ENCODE results near the gene B4GALT1.

B4GALT1 gene

DNA sequence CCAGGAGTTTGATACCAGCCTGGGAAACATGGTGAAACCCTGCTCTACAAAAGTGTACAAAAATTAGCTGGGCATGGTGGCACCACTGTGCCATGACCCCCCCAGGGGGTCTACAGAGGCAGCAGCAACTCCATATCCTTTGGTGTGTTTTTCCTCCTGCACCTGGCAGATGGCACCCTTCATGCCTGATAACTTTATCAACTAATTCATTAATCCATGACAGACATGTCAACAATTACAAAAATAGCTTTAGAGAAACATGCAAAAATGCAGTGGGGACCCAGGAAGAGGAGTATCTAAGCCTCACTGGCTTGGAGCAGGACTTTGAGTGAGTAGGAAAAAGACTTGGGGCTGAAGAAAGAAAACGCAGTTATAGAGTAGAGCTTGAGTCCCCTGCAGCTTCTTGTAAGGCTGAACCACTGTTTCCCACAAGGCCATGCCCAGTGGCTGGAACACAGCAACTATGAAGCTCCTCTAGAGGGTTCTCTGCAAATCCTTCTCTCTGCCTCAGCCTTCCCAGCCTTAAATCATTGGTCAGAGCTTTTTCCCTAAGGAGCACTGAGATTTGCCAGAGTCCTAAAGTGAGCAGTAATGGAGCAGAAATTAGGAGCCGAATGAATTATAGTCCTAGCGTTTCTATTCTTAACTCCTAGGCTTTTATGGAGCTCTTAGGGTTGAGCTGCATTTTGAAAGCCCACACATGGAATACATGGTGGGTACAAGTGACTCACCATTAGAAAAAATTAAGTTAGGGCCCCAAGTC lies 25.5 kb upstream of the B4GALT1 start:
- Histone ChIP-seq H3K36me3 (ENCODE audit: control insufficient read depth, insufficient read depth, low read length) (no peaks in the 10 kb centered on the region), H3K9me3 (ENCODE audit: control insufficient read depth, insufficient read depth, low read length) (no peaks in the 10 kb centered on the region), H3K4me1 (ENCODE audit: control insufficient read depth, insufficient read depth, low read length) (no peaks in the 10 kb centered on the region), H3K27me3 (ENCODE audit: control insufficient read depth, insufficient read depth, low read length) (no peaks in the 10 kb centered on the region), H3K4me3 (ENCODE audit: low read depth, low read length) (no peak overlapping the region), H3K9ac (ENCODE audit: low read depth, low read length) (no peak overlapping the region)

DNA sequence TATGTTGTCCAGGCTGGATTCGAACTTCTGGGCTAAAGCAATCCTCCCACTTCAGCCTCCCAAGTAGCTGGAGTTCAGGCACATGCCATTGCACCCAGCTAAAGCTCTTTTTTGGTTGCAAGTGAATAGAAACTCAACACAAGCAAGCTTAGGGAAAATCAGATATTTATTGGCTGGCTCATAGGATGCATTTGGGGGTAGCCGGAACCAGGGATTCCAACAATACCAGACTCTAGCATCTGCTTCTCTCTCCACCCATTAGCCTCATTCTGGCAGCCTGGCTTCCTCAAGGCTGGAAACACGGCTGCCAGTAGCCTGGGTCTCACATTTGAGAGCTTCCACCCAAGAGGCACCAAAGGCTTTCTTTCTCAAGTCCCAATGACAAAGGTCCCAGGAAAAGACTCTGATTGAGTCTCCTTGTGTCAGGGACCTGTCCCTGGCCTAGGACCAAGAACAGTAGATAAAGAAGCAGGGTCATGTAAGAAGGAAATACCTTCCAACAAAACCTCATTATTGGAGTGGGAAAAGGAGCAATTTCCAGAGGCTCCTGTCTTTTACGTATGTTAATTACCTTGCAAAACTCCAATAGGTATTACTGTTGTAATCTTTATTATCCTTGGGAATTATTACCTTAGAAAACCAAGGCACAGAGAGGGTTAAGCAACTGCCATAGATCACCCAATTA lies 23.0 kb upstream of the B4GALT1 start:
- no peak overlapping the region for H3K4me3 ChIP-seq (ENCODE audit: low read depth, low read length)
- H3K36me3 ChIP-seq (ENCODE audit: control insufficient read depth, insufficient read depth, low read length) = no peaks in the 10 kb centered on the region
- H3K27me3 ChIP-seq (ENCODE audit: control insufficient read depth, insufficient read depth, low read length) = no peaks in the 10 kb centered on the region
- no peaks in the 10 kb centered on the region for H3K4me1 ChIP-seq (ENCODE audit: control insufficient read depth, insufficient read depth, low read length)
- no peaks in the 10 kb centered on the region for H3K9me3 ChIP-seq (ENCODE audit: control insufficient read depth, insufficient read depth, low read length)
- H3K9ac ChIP-seq (ENCODE audit: low read depth, low read length) = no peak overlapping the region

DNA sequence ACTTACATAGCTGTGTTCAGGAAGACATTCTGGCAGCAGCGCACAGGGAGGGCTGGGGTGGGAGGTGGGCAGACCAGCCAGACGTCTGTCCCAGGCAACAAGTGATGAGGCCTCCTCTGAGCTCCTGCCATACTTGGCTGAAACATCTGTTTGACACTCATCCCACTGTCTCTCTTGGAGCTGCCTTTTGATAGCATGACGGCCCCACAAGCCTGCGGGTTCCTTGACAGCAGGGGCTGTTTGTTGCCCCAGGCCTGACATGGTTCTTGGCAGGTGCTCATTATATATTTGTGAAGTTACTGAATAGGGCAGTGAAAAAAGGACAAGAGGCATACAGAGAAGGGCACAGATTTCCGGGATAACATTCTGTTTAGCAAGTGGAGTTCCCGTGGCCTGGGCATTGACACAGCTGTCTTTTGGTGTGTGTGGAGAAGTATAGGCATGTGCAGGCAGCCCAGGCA lies 22.2 kb upstream of the B4GALT1 start:
- Histone ChIP-seq H3K4me1 (ENCODE audit: control insufficient read depth, insufficient read depth, low read length) (no peaks in the 10 kb centered on the region), H3K9ac (ENCODE audit: low read depth, low read length) (no peak overlapping the region), H3K4me3 (ENCODE audit: low read depth, low read length) (no peak overlapping the region), H3K36me3 (ENCODE audit: control insufficient read depth, insufficient read depth, low read length) (no peaks in the 10 kb centered on the region), H3K9me3 (ENCODE audit: control insufficient read depth, insufficient read depth, low read length) (no peaks in the 10 kb centered on the region), H3K27me3 (ENCODE audit: control insufficient read depth, insufficient read depth, low read length) (no peaks in the 10 kb centered on the region)

DNA sequence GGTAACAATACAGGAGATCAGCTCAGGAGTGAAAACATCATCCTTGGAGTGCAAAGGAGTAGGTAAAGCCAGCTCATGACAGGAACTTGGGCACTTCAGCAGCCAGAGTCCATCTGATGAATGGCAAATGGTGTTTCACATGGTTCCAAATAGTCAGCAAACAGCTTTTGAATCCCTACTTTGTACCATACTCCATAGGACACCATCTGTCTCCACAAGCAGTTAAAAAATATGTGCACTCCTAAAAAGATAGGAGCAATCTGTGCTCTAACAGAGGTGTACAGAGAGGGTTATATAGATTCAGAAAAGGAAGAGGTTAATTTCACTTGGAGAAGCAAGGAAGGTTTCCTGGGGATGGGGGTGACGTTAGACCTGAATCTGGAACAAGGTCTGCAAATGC lies 21.6 kb upstream of the B4GALT1 start:
- H3K27me3 ChIP-seq (ENCODE audit: control insufficient read depth, insufficient read depth, low read length) = no peaks in the 10 kb centered on the region
- H3K9ac ChIP-seq (ENCODE audit: low read depth, low read length) = no peak overlapping the region
- H3K4me3 ChIP-seq (ENCODE audit: low read depth, low read length) = no peak overlapping the region
- H3K9me3 ChIP-seq (ENCODE audit: control insufficient read depth, insufficient read depth, low read length) = no peaks in the 10 kb centered on the region
- H3K36me3 ChIP-seq (ENCODE audit: control insufficient read depth, insufficient read depth, low read length) = no peaks in the 10 kb centered on the region
- no peaks in the 10 kb centered on the region for H3K4me1 ChIP-seq (ENCODE audit: control insufficient read depth, insufficient read depth, low read length)

DNA sequence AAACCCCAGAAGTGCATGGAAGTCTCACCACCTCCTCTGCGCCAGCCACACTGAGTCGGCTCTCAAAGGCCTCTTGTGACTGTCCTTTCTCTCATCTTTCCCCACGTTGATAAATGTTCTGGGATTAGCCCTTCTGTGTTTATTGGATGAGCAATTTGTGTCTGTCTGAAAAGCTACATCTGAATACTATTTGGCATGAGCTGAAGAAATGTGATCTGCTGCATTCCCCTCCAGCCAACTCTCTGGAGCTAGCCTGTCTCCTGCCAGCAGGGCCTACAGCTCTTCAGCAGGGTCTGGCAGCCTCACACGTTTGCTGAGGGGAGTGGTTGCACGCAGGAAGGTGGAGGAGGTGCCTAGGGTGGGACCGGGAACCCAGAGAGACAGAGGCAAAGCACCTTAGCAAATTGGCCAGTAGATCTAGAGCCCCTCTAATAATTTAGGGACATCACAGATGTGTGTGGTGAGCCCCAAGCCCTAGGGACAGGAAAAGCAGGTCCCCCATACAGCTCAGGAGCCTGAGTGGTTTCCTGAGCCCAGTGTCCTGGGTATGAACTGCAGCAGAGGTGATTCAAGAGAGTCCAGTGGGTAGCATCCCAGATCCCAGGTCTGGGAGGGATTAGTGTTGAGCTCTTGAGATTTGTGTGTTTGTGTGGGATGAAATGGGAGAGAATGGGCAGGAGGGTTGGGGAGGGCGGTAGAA lies 20.5 kb upstream of the B4GALT1 start:
- Histone ChIP-seq H3K4me3 (ENCODE audit: low read depth, low read length) (no peak overlapping the region), H3K9ac (ENCODE audit: low read depth, low read length) (no peak overlapping the region)

DNA sequence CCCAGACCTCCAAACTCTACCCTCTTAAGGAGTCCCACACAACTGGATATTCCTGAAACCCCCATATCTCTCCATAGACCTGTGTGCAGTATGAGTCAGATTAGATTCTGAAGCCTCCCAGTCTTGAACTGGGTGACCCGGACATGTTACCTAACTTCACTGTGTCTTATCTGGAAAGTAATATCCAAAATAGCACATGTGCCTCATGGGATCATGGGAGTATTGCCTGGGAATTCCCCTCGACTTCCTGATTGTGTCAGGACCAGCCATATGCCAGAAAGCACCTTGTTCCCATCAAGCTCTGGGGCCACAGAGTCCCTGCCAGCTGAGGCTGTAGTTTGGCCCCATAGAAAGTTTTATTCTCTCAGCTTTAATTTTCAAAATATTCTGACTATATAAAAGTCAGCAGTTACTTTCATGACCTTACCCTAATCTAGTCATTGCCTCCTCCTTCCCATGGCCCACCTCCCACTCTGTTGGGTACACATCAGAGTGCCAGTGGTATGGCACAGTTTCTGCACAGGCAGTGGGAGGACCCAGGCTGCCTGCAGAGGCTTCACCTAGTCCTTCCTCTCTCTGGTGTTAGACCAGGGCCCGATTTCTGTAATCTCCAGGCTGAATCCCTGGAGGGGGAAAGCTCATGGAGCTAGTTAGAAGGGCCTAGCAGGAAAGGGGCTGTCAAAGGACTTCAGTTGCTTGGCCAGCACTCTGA lies 19.5 kb upstream of the B4GALT1 start:
- H3K4me3 ChIP-seq (ENCODE audit: low read depth, low read length) = no peak overlapping the region
- H3K9me3 ChIP-seq (ENCODE audit: control insufficient read depth, insufficient read depth, low read length) = no peaks in the 10 kb centered on the region
- H3K9ac ChIP-seq (ENCODE audit: low read depth, low read length) = no peak overlapping the region
- H3K27me3 ChIP-seq (ENCODE audit: control insufficient read depth, insufficient read depth, low read length) = no peaks in the 10 kb centered on the region
- H3K4me1 ChIP-seq (ENCODE audit: control insufficient read depth, insufficient read depth, low read length) = no peaks in the 10 kb centered on the region
- H3K36me3 ChIP-seq (ENCODE audit: control insufficient read depth, insufficient read depth, low read length) = no peaks in the 10 kb centered on the region

More for the DNA sequence above, 20.5 kb upstream of the B4GALT1 start:
- Histone ChIP-seq H3K4me1 (ENCODE audit: control insufficient read depth, insufficient read depth, low read length) (no peaks in the 10 kb centered on the region), H3K9me3 (ENCODE audit: control insufficient read depth, insufficient read depth, low read length) (no peaks in the 10 kb centered on the region), H3K27me3 (ENCODE audit: control insufficient read depth, insufficient read depth, low read length) (no peaks in the 10 kb centered on the region), H3K36me3 (ENCODE audit: control insufficient read depth, insufficient read depth, low read length) (no peaks in the 10 kb centered on the region)

DNA sequence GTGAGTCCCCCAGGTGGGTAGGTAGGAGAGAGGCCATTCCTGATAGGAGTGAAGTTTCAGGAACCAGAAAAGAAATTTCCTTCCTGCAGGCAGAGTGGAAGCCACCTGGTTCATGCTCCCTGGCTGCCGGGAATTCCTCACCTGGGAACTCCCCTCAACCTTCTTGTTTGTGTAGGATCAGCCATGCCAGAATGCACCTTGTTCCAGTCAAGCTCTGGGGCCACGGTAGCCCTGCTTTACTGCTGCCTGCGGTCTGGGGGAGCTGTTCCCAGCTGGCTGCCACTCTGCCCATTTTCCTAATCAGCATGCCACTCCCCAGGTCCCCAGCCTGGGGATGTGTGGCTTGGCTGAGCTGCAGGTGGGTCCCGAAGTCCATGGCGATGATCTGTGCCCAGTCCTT lies 18.7 kb upstream of the B4GALT1 start:
- Histone ChIP-seq H3K9me3 (ENCODE audit: control insufficient read depth, insufficient read depth, low read length) (no peaks in the 10 kb centered on the region), H3K4me3 (ENCODE audit: low read depth, low read length) (no peak overlapping the region), H3K4me1 (ENCODE audit: control insufficient read depth, insufficient read depth, low read length) (no peaks in the 10 kb centered on the region), H3K36me3 (ENCODE audit: control insufficient read depth, insufficient read depth, low read length) (no peaks in the 10 kb centered on the region), H3K27me3 (ENCODE audit: control insufficient read depth, insufficient read depth, low read length) (no peaks in the 10 kb centered on the region), H3K9ac (ENCODE audit: low read depth, low read length) (no peak overlapping the region)

DNA sequence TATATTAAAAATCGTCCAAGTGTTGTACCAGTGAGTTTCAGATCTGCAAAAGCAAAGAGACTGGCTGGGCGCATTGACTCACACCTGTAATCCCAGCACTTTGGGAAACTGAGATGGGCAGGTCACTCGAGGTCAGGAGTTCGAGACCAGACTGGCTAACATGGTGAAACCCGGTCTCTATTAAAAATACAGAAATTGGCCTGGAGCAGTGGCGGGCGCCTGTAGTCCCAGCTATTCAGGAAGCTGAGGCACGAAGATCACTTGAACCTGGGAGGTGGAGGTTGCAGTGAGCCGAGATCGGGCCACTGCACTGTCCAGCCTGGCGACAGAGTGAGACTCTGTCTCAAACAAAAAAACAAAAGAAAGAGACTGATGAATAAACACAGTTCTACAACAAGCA lies 18.3 kb upstream of the B4GALT1 start:
- no peak overlapping the region for H3K9ac ChIP-seq (ENCODE audit: low read depth, low read length)
- H3K4me3 ChIP-seq (ENCODE audit: low read depth, low read length) = no peak overlapping the region
- no peaks in the 10 kb centered on the region for H3K36me3 ChIP-seq (ENCODE audit: control insufficient read depth, insufficient read depth, low read length)
- no peaks in the 10 kb centered on the region for H3K27me3 ChIP-seq (ENCODE audit: control insufficient read depth, insufficient read depth, low read length)
- no peaks in the 10 kb centered on the region for H3K9me3 ChIP-seq (ENCODE audit: control insufficient read depth, insufficient read depth, low read length)
- H3K4me1 ChIP-seq (ENCODE audit: control insufficient read depth, insufficient read depth, low read length) = no peaks in the 10 kb centered on the region

DNA sequence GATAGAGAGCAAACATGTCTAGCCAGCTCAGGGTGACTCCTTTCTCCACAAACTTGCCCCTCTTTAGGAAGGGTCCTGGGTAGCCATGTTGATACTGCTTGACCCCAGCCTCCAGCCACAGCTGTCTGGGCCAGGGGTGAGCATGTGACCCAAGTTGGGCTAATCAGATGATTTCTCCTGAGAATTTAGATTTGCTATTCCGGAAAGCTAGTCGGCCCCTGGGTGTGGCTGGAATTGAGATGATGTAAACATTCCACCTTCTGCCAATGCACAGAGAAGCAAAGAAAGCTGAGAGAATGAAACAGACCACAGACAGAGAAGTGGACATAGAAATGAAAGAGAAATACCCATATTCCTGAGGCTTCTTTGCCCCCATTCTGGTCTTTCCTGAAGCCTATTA lies 17.8 kb upstream of the B4GALT1 start:
- H3K4me3 ChIP-seq (ENCODE audit: low read depth, low read length) = no peak overlapping the region
- H3K9ac ChIP-seq (ENCODE audit: low read depth, low read length) = no peak overlapping the region
- no peaks in the 10 kb centered on the region for H3K36me3 ChIP-seq (ENCODE audit: control insufficient read depth, insufficient read depth, low read length)
- H3K9me3 ChIP-seq (ENCODE audit: control insufficient read depth, insufficient read depth, low read length) = no peaks in the 10 kb centered on the region
- no peaks in the 10 kb centered on the region for H3K27me3 ChIP-seq (ENCODE audit: control insufficient read depth, insufficient read depth, low read length)
- no peaks in the 10 kb centered on the region for H3K4me1 ChIP-seq (ENCODE audit: control insufficient read depth, insufficient read depth, low read length)

DNA sequence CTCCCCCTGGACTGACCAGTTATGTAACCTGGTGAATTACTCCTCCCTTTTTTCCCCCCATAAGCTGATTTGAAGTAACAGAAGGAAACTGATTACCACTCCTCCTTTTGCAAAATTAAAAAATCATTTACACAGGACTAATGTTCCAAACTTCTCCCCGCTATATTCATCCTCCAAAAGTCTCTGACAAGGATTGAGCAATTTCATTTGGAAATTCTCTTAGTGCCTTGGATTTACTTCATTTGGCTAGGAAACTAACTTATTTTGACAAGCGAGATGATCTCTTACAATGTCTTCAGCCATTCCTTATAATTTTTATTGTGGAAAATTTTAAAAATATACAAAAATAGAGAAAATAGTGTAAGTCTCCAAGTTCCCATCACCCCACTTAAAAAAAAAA lies 15.4 kb upstream of the B4GALT1 start:
- no peaks in the 10 kb centered on the region for H3K4me1 ChIP-seq (ENCODE audit: control insufficient read depth, insufficient read depth, low read length)
- no peaks in the 10 kb centered on the region for H3K27me3 ChIP-seq (ENCODE audit: control insufficient read depth, insufficient read depth, low read length)
- no peaks in the 10 kb centered on the region for H3K9me3 ChIP-seq (ENCODE audit: control insufficient read depth, insufficient read depth, low read length)
- no peak overlapping the region for H3K4me3 ChIP-seq (ENCODE audit: low read depth, low read length)
- no peaks in the 10 kb centered on the region for H3K36me3 ChIP-seq (ENCODE audit: control insufficient read depth, insufficient read depth, low read length)
- H3K9ac ChIP-seq (ENCODE audit: low read depth, low read length) = no peak overlapping the region

DNA sequence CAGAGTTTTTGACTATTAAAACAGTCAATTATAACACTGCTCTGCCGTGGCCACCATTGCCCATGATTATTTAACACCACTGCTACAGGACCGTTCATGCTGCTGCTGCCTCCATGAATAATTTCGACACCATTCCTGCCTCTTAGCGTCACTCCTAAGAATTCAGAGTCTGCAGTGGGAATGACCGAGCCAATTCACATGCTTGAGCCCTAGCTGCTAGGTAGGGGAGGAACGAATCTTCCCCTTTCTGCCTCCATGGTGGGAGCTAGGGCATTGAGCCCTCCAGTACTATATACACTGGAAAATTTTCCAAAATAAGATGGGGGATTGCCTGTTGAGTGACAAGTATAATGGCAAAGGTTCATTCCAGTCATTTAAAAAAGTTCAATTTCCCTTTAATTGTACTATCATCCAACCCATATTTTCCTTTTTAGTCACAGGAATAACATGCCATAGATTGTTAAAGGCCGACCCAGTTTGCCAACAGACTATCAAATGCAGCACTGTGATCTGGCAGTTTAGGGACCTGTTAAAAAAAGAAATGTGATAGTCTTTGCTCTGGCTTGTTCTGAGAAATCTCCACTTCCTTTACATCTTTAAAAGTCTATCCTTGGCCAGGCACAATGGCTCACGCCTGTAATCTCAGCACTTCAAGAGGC lies 13.5 kb upstream of the B4GALT1 start:
- H3K36me3 ChIP-seq (ENCODE audit: control insufficient read depth, insufficient read depth, low read length) = no peaks in the 10 kb centered on the region
- H3K4me3 ChIP-seq (ENCODE audit: low read depth, low read length) = no peak overlapping the region
- H3K9me3 ChIP-seq (ENCODE audit: control insufficient read depth, insufficient read depth, low read length) = no peaks in the 10 kb centered on the region
- H3K27me3 ChIP-seq (ENCODE audit: control insufficient read depth, insufficient read depth, low read length) = no peaks in the 10 kb centered on the region
- no peak overlapping the region for H3K9ac ChIP-seq (ENCODE audit: low read depth, low read length)
- no peaks in the 10 kb centered on the region for H3K4me1 ChIP-seq (ENCODE audit: control insufficient read depth, insufficient read depth, low read length)
